CD4-positive, alpha-beta T cell (primary cell): ENCODE measurements around the gene FANCG. TPM values are rescaled to one million over a fixed set of nuclear protein-coding genes. Genes with fewer than 3 reads are reported as not detected.

Experiments used
- ATAC-seq: fragments of 200-7000 bp; cut with Tn5 transposase; one replicate; pipeline ENCODE4 v1.10.0; 2022; ENCODE audit warnings: mild to moderate bottlenecking; ENCODE audit not compliant: poor library complexity
- CTCF ChIA-PET: fragments of 350-600 bp; sonication (Branson Sonifier 250); formaldehyde crosslinking; loops from one replicate; lab custom pipeline; 2021; ENCODE audit warnings: antibody characterized with exemption, inconsistent platforms; lab: Charles Lee
- POLR2A ChIA-PET: fragments of 350-600 bp; sonication (Branson Sonifier 250); formaldehyde crosslinking; loops from one replicate; lab custom pipeline; 2021; ENCODE audit warnings: antibody characterized with exemption, inconsistent platforms; lab: Charles Lee
- DNase-seq, 14 experiments: peaks; one replicate each; pipeline ENCODE4 v3.0.0-alpha.2; 2013 to 2020; ENCODE audit warnings: mixed read lengths in 2 of 14
- H3K27ac ChIP-seq, 2 donors: one replicate each; pipeline versions ENCODE4 v1.5.1 to v1.7.0; 2013; ENCODE audit warnings: low read length in 2 of 2, low read depth in 1 of 2, mild to moderate bottlenecking in 1 of 2
- H3K27me3 ChIP-seq, 2 experiments: 1 replicate in 1 of 2; 2 replicates in 1 of 2; pipeline versions ENCODE4 v1.6.1 to v1.7.0; 2013; ENCODE audit warnings: low read length in 2 of 2, control low read depth in 1 of 2, mild to moderate bottlenecking in 1 of 2, moderate library complexity in 1 of 2; ENCODE audit not compliant: insufficient read depth in 2 of 2, control insufficient read depth in 1 of 2
- H3K36me3 ChIP-seq: one replicate; pipeline ENCODE4 v1.6.1; 2013; ENCODE audit warnings: low read length, control low read depth; ENCODE audit not compliant: insufficient read depth
- H3K4me1 ChIP-seq: one replicate; pipeline ENCODE4 v1.6.1; 2013; ENCODE audit warnings: low read length, control low read depth; ENCODE audit not compliant: insufficient read depth
- H3K4me3 ChIP-seq: one replicate; pipeline ENCODE4 v1.5.1; 2013; ENCODE audit warnings: mild to moderate bottlenecking, low read length, moderate library complexity
- H3K9me3 ChIP-seq, 2 experiments: 1 replicate in 1 of 2; 2 replicates in 1 of 2; pipeline versions ENCODE4 v1.6.1 to v1.7.0; 2013; ENCODE audit warnings: low read length in 2 of 2, mild to moderate bottlenecking in 2 of 2, control low read depth in 1 of 2, moderate library complexity in 1 of 2; ENCODE audit not compliant: control insufficient read depth in 1 of 2, insufficient read depth in 1 of 2
- H3K27ac Mint-ChIP-seq: one replicate; pipeline ENCODE4 v1.8.0; 2020; ENCODE audit warnings: mixed read lengths
- H3K27me3 Mint-ChIP-seq: one replicate; pipeline ENCODE4 v1.8.0; 2021; ENCODE audit warnings: mixed read lengths
- H3K36me3 Mint-ChIP-seq: one replicate; pipeline ENCODE4 v1.8.0; 2021; ENCODE audit warnings: low read depth, mixed read lengths
- H3K4me1 Mint-ChIP-seq: one replicate; pipeline ENCODE4 v1.8.0; 2021; ENCODE audit warnings: low read depth, mixed read lengths
- H3K4me3 Mint-ChIP-seq: one replicate; pipeline ENCODE4 v1.8.0; 2020; ENCODE audit warnings: mild to moderate bottlenecking, mixed read lengths
- H3K9me3 Mint-ChIP-seq: one replicate; pipeline ENCODE4 v1.8.0; 2020; ENCODE audit warnings: mixed read lengths
- CTCF ChIP-seq: fragments of 200-600 bp; IDR thresholded peaks from one replicate; pipeline ENCODE4 v1.8.0; 2022; ENCODE audit warnings: antibody characterized with exemption, mild to moderate bottlenecking
- intact Hi-C, 2 experiments: fragments of 100-400 bp; cut with DNase I in 1 of 2; cut with micrococcal nuclease in 1 of 2; formaldehyde crosslinking; loops; one replicate each; pipeline versions ENCODE4 v1.15.1 to v1.9.0; 2023 to 2025; cut with DNase I, micrococcal nuclease
- total RNA-seq, 174 experiments: library from RNA in 2 of 174; stranded (reverse) in 2 of 174; gene quantifications; one replicate each; pipeline ENCODE4 v1.2.3 and lab custom pipeline; 2021 to 2026

FANCG gene
- total RNA-seq, 2 experiments from 2014 or later: 21.7 to 24.6 TPM

GRCh38 chr9:35054185-35054835, 25.4 kb downstream of the FANCG start:
- H3K4me3 ChIP-seq: no peak overlapping the region
- H3K27me3 ChIP-seq: no peaks in the 10 kb centered on the region
- intact Hi-C loops: no loop called here
- TF ChIP-seq CTCF: no peak
- no peaks in the 10 kb centered on the region for H3K9me3 ChIP-seq
- H3K36me3 ChIP-seq: peaks cover 54% of the 10 kb centered on the region
- no peak for ATAC-seq
- H3K27ac ChIP-seq: no peak overlapping the region
- Mint-ChIP-seq H3K27ac (no peak overlapping the region), H3K36me3 (peaks cover 74% of the 10 kb centered on the region), H3K4me1 (peaks cover 5% of the 10 kb centered on the region), H3K4me3 (no peak overlapping the region), H3K9me3 (no peaks in the 10 kb centered on the region), H3K27me3 (no peaks in the 10 kb centered on the region)
- no peak for DNase-seq
- H3K4me1 ChIP-seq: no peaks in the 10 kb centered on the region
- ChIA-PET POLR2A (no interaction called here), CTCF (interaction anchor here (1.4 kb wide), 1 partner anchor 11 kb away, joined by 3 read pairs; no protein-coding TSS in a partner anchor)

- CTCF ChIA-PET: interaction anchor here (0.6 to 2.6 kb wide), 20 partner anchors 11 to 438 kb away, joined by 3 to 47 read pairs (median 4); partner anchors contain the start of genes DNAJB5, FANCG, PIGO and RUSC2
- H3K36me3 Mint-ChIP-seq: peaks cover 63% of the 10 kb centered on the region
- no peaks in the 10 kb centered on the region for H3K9me3 ChIP-seq
These were observed 28.4 kb downstream of the FANCG start for GRCh38 chr9:35051069-35051967.

More at GRCh38 chr9:35051069-35051967, 28.4 kb downstream of the FANCG start:
- Histone ChIP-seq H3K27me3 (no peaks in the 10 kb centered on the region), H3K36me3 (peaks cover 28% of the 10 kb centered on the region), H3K27ac (no peak overlapping the region), H3K4me1 (no peaks in the 10 kb centered on the region), H3K4me3 (no peak overlapping the region)
- TF ChIP-seq CTCF: peak; percentile 70
- Mint-ChIP-seq H3K27me3 (no peaks in the 10 kb centered on the region), H3K9me3 (no peaks in the 10 kb centered on the region), H3K27ac (no peak overlapping the region), H3K4me3 (no peak overlapping the region), H3K4me1 (peaks cover 5% of the 10 kb centered on the region)
- intact Hi-C loops: loop anchor here (1.0 kb wide), 1 partner anchor 152 kb away; no protein-coding TSS in a partner anchor
- DNase-seq (peak; percentile 17 to 69 (median 44)), ATAC-seq (peak; percentile 85)
- POLR2A ChIA-PET: interaction anchor here (0.6 to 3.0 kb wide), 4 partner anchors 10 to 152 kb away, joined by 3 to 18 read pairs (median 12); partner anchors contain the start of genes FANCG and VCP
